ENCODE data around the gene NRCAM.

DNA sequence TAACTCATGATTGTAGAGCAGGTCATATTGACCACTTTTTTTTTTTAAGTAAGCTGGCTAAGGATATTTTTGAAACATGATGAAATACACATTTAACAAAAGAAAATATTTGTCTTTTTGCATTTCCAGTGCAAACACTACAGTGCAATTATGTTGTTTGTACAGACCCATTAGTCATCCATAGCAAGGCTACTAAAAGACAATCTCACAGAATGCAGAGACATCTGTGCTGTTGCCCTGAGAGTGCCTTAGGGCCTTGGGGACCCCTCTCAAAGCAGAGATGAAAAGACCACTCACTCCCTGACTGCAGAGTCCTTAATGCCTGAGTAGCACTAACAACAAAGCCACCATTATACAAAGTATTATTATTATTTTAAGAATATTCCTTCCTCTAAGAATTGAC is 104.5 kb downstream of the NRCAM start:
- TF ChIP-seq, protein P1, sequence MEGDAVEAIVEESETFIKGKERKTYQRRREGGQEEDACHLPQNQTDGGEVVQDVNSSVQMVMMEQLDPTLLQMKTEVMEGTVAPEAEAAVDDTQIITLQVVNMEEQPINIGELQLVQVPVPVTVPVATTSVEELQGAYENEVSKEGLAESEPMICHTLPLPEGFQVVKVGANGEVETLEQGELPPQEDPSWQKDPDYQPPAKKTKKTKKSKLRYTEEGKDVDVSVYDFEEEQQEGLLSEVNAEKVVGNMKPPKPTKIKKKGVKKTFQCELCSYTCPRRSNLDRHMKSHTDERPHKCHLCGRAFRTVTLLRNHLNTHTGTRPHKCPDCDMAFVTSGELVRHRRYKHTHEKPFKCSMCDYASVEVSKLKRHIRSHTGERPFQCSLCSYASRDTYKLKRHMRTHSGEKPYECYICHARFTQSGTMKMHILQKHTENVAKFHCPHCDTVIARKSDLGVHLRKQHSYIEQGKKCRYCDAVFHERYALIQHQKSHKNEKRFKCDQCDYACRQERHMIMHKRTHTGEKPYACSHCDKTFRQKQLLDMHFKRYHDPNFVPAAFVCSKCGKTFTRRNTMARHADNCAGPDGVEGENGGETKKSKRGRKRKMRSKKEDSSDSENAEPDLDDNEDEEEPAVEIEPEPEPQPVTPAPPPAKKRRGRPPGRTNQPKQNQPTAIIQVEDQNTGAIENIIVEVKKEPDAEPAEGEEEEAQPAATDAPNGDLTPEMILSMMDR (conservative IDR thresholded peaks at IDR 0.05): no peak
- no peak for TF ChIP-seq ZFX (IDR thresholded peaks at IDR 0.05)

Data from C4-2B (cell line).